A673 (cell line): ENCODE measurements around the gene FNDC10. TPM values are rescaled to one million over a fixed set of nuclear protein-coding genes. Genes with fewer than 3 reads are reported as not detected.
A peak's percentile ranks its signal among the peaks of the same experiment; 100 is the strongest.

Source experiments
- BruUV-seq: library from RNA; stranded (reverse); fragments of 400-500 nt; replicated peaks from 2 replicates; lab custom pipeline; 2021; lab: Mats Ljungman, UMichigan
- CTCF ChIA-PET: fragments of 300-600 bp; sonication (Branson Sonifier 250); formaldehyde crosslinking; loops from one replicate; lab custom pipeline; 2022; ENCODE audit warnings: antibody characterized with exemption; lab: Charles Lee
- POLR2A ChIA-PET: fragments of 300-600 bp; sonication (Branson Sonifier 250); formaldehyde crosslinking; loops from one replicate; lab custom pipeline; 2022; ENCODE audit warnings: antibody characterized with exemption; ENCODE audit not compliant: low non-redundant PET; lab: Charles Lee
- DNase-seq: peaks from one replicate; pipeline ENCODE4 v3.0.0-alpha.2; 2015; ENCODE audit warnings: low spot score
- H3K27ac ChIP-seq: fragments of 200-600 bp; sonication (generic); 2 replicates; pipeline ENCODE4 v1.5.1; 2016; ENCODE audit warnings: mixed run types, low read depth, mild to moderate bottlenecking, mixed read lengths, antibody characterized with exemption, low read length; ENCODE audit not compliant: poor library complexity, severe bottlenecking
- H3K27me3 ChIP-seq: fragments of 200-600 bp; sonication (generic); replicated peaks from 2 replicates; pipeline ENCODE4 v1.6.1; 2017; ENCODE audit warnings: mixed run types, low read depth, mild to moderate bottlenecking, mixed read lengths, antibody characterized with exemption, low read length; ENCODE audit not compliant: insufficient read depth, poor library complexity
- H3K36me3 ChIP-seq: fragments of 200-600 bp; sonication (generic); 2 replicates; pipeline ENCODE4 v1.6.1; 2016; ENCODE audit warnings: mixed run types, mild to moderate bottlenecking, mixed read lengths, antibody characterized with exemption, low read length; ENCODE audit not compliant: insufficient read depth, poor library complexity, severe bottlenecking
- H3K4me1 ChIP-seq: fragments of 200-600 bp; sonication (generic); 2 replicates; pipeline ENCODE4 v1.6.1; 2017; ENCODE audit warnings: mixed run types, mild to moderate bottlenecking, mixed read lengths, antibody characterized with exemption, low read length; ENCODE audit not compliant: insufficient read depth, poor library complexity, severe bottlenecking
- H3K4me3 ChIP-seq: fragments of 200-600 bp; sonication (generic); 2 replicates; pipeline ENCODE4 v1.5.1; 2016; ENCODE audit warnings: low read depth, mixed run types, mild to moderate bottlenecking, mixed read lengths, low read length; ENCODE audit not compliant: poor library complexity, severe bottlenecking
- H3K9me3 ChIP-seq: fragments of 200-600 bp; sonication (generic); 2 replicates; pipeline ENCODE4 v1.6.1; 2016; ENCODE audit warnings: mixed run types, low read depth, mild to moderate bottlenecking, mixed read lengths, antibody characterized with exemption, low read length; ENCODE audit not compliant: poor library complexity, severe bottlenecking
- EZH2 ChIP-seq: fragments of 200-600 bp; sonication (generic); IDR thresholded peaks from 2 replicates; pipeline ENCODE4 v1.6.1; 2017; ENCODE audit warnings: borderline replicate concordance, low read depth, mild to moderate bottlenecking, mixed read lengths, antibody characterized with exemption, low read length; ENCODE audit not compliant: poor library complexity, severe bottlenecking
- intact Hi-C: fragments of 100-400 bp; cut with micrococcal nuclease; formaldehyde crosslinking; loops from one replicate; pipeline ENCODE4 v1.10.0; 2022; ENCODE audit not compliant: unreplicated experiment
- total RNA-seq: library from RNA; stranded (reverse); gene quantifications from 2 replicates; pipeline ENCODE4 v1.2.3, GENCODE V29; 2021
- TF ChIP-seq, protein P1 (sequence below): fragments of 300-800, 200-600 bp; sonication (generic); conservative IDR thresholded peaks from 2 replicates; pipeline ENCODE4 v1.5.1; 2017; ENCODE audit warnings: low read depth, mild to moderate bottlenecking, antibody characterized with exemption, low read length, moderate library complexity, mixed read lengths

The FNDC10 gene
- total RNA-seq, 1 experiment from 2014 or later = 1.7 TPM

- POLR2A ChIA-PET = no interaction called here
- H3K27me3 ChIP-seq = no peaks in the 10 kb centered on the region
- no TSS peak for BruUV-seq
- H3K4me1 ChIP-seq = no peaks in the 10 kb centered on the region
- H3K9me3 ChIP-seq = no peaks in the 10 kb centered on the region
- peak overlapping the region; percentile 38 for H3K4me3 ChIP-seq
- no peaks in the 10 kb centered on the region for H3K36me3 ChIP-seq
- CTCF ChIA-PET = no interaction called here
- H3K27ac ChIP-seq = no peak overlapping the region
- no peak for TF ChIP-seq EZH2
- TF ChIP-seq, protein P1, sequence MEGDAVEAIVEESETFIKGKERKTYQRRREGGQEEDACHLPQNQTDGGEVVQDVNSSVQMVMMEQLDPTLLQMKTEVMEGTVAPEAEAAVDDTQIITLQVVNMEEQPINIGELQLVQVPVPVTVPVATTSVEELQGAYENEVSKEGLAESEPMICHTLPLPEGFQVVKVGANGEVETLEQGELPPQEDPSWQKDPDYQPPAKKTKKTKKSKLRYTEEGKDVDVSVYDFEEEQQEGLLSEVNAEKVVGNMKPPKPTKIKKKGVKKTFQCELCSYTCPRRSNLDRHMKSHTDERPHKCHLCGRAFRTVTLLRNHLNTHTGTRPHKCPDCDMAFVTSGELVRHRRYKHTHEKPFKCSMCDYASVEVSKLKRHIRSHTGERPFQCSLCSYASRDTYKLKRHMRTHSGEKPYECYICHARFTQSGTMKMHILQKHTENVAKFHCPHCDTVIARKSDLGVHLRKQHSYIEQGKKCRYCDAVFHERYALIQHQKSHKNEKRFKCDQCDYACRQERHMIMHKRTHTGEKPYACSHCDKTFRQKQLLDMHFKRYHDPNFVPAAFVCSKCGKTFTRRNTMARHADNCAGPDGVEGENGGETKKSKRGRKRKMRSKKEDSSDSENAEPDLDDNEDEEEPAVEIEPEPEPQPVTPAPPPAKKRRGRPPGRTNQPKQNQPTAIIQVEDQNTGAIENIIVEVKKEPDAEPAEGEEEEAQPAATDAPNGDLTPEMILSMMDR = no peak
- no peak for DNase-seq
- intact Hi-C loops = no loop called here
These were observed 1.1 kb upstream of the FNDC10 start for GRCh38 chr1:1600861-1601563.

- Histone ChIP-seq H3K27ac (no peak overlapping the region), H3K4me1 (no peaks in the 10 kb centered on the region), H3K27me3 (no peaks in the 10 kb centered on the region), H3K4me3 (peak overlapping the region; percentile 15), H3K36me3 (no peaks in the 10 kb centered on the region), H3K9me3 (no peaks in the 10 kb centered on the region)
- ChIA-PET POLR2A (no interaction called here), CTCF (no interaction called here)
- intact Hi-C loops = no loop called here
- DNase-seq = peak; percentile 63
- TF ChIP-seq EZH2 = no peak
- TF ChIP-seq, protein P1 = no peak; the same call in 1 of the 2 replicates
- BruUV-seq = no TSS peak
These were observed 653 bp downstream of the FNDC10 start for GRCh38 chr1:1599030-1599934.

DNA sequence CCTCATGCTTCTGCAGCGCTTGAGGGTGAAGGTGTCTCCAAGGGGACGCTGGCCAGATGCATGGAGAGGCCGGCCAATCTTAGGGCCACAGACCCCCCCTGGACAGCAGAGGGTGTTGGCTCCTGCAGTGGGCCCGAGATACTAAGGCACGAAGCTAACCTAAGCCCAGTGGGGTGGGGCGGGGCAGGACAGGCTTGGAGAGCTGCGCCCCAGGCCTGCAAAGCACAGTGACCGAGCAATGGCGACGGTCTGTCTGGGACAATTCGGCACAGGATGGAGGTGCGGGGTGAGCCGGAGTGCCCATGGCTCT, 1.3 kb downstream of the FNDC10 start:
- TF ChIP-seq EZH2 = no peak
- TF ChIP-seq, protein P1 = no peak
- no TSS peak for BruUV-seq
- intact Hi-C loops = no loop called here
- no peaks in the 10 kb centered on the region for H3K9me3 ChIP-seq
- POLR2A ChIA-PET = no interaction called here
- CTCF ChIA-PET = no interaction called here
- no peaks in the 10 kb centered on the region for H3K4me1 ChIP-seq
- no peak overlapping the region for H3K4me3 ChIP-seq
- no peaks in the 10 kb centered on the region for H3K36me3 ChIP-seq
- no peak for DNase-seq
- H3K27ac ChIP-seq = no peak overlapping the region
- H3K27me3 ChIP-seq = no peaks in the 10 kb centered on the region
